Peyer's patch (tissue), 4 donors: ENCODE results near the gene CDK6. TPM values are rescaled to one million over a fixed set of nuclear protein-coding genes. Genes with fewer than 3 reads are reported as not detected.

Experiments used
- DNase-seq, 3 donors: peaks; one replicate each; pipeline ENCODE4 v3.0.0-alpha.2; 2017 to 2019
- H3K27ac ChIP-seq, 4 donors: fragments of 200-600 bp; sonication (generic); one replicate each; pipeline ENCODE4 v1.5.1; 2016 to 2019
- H3K27me3 ChIP-seq, 2 donors: fragments of 200-600 bp; sonication (generic); one replicate each; pipeline ENCODE4 v1.5.1; 2019
- H3K36me3 ChIP-seq, 3 donors: fragments of 200-600 bp; sonication (generic); one replicate each; pipeline ENCODE4 v1.5.1; 2016 to 2019
- H3K4me1 ChIP-seq, 4 donors: fragments of 200-600 bp; sonication (generic); one replicate each; pipeline ENCODE4 v1.5.1; 2016 to 2019
- H3K4me3 ChIP-seq, 4 donors: fragments of 200-600 bp; sonication (generic); 1 replicate in 3 of 4; 2 replicates in 1 of 4; pipeline ENCODE4 v1.5.1; 2016 to 2019; ENCODE audit warnings: mild to moderate bottlenecking in 1 of 4
- H3K9me3 ChIP-seq, 4 donors: fragments of 200-600 bp; sonication (generic); one replicate each; pipeline ENCODE4 v1.5.1; 2016 to 2019; ENCODE audit warnings: mild to moderate bottlenecking in 1 of 4
- CTCF ChIP-seq, 6 experiments: fragments of 450-650 bp in 4 of 6; fragments of 200-600 bp in 2 of 6; sonication (generic) in 1 of 6; IDR thresholded peaks; one replicate each; pipeline ENCODE4 v1.5.1; 2017 to 2019; ENCODE audit warnings: antibody characterized with exemption in 6 of 6, mild to moderate bottlenecking in 3 of 6, moderate library complexity in 1 of 6
- POLR2A ChIP-seq, 2 donors: fragments of 450-650 bp; IDR thresholded peaks; one replicate each; pipeline ENCODE4 v1.5.1; 2017; ENCODE audit warnings: antibody characterized with exemption in 2 of 2, mild to moderate bottlenecking in 2 of 2, moderate library complexity in 2 of 2
- total RNA-seq, 4 donors: library from RNA; depleted of rRNA; stranded (reverse); fragments of >200 nt; gene quantifications; one replicate each; pipeline ENCODE4 v1.1.0, GENCODE V29; 2016

The CDK6 gene
- total RNA-seq, 4 donors from 2014 or later: 25.6 to 75.1 (median 55.4) TPM

- Histone ChIP-seq H3K9me3 (no peaks in the 10 kb centered on the region), H3K36me3 (no peaks in the 10 kb centered on the region), H3K4me1 (peaks cover 2 to 17% (median 7%) of the 10 kb centered on the region in 4 donors), H3K27me3 (no peaks in the 10 kb centered on the region), H3K27ac (no peak overlapping the region), H3K4me3 (no peak overlapping the region)
- no peak for DNase-seq
- TF ChIP-seq CTCF (IDR thresholded peaks at IDR 0.05) (no peak), POLR2A (IDR thresholded peaks at IDR 0.05) (no peak)
These were observed 250.0 kb downstream of the CDK6 start for GRCh38 chr7:92586403-92586802.

- H3K9me3 ChIP-seq: no peaks in the 10 kb centered on the region
- no peak overlapping the region for H3K4me3 ChIP-seq
- H3K36me3 ChIP-seq: peaks cover 0 to 8% (median 0%) of the 10 kb centered on the region in 3 donors
- TF ChIP-seq CTCF (IDR thresholded peaks at IDR 0.05) (no peak), POLR2A (IDR thresholded peaks at IDR 0.05) (no peak)
- no peak overlapping the region for H3K27ac ChIP-seq
- no peak for DNase-seq
- no peaks in the 10 kb centered on the region for H3K27me3 ChIP-seq
- peaks cover 2 to 14% (median 7%) of the 10 kb centered on the region in 4 donors for H3K4me1 ChIP-seq
These were observed 251.4 kb downstream of the CDK6 start for GRCh38 chr7:92584953-92585352.

GRCh38 chr7:92582948-92583347 lies 253.4 kb downstream of the CDK6 start:
- no peak overlapping the region for H3K27ac ChIP-seq
- H3K4me1 ChIP-seq: peaks cover 0 to 6% (median 0%) of the 10 kb centered on the region in 4 donors
- TF ChIP-seq CTCF (IDR thresholded peaks at IDR 0.05) (no peak), POLR2A (IDR thresholded peaks at IDR 0.05) (no peak)
- H3K9me3 ChIP-seq: no peaks in the 10 kb centered on the region
- no peaks in the 10 kb centered on the region for H3K27me3 ChIP-seq
- peaks cover 0 to 28% (median 0%) of the 10 kb centered on the region in 3 donors for H3K36me3 ChIP-seq
- no peak overlapping the region for H3K4me3 ChIP-seq
- no peak for DNase-seq

GRCh38 chr7:92576296-92576695 lies 260.1 kb downstream of the CDK6 start:
- H3K27me3 ChIP-seq: no peaks in the 10 kb centered on the region
- H3K4me1 ChIP-seq: no peaks in the 10 kb centered on the region
- peaks cover 0 to 86% (median 0%) of the 10 kb centered on the region in 3 donors for H3K36me3 ChIP-seq
- no peak overlapping the region for H3K27ac ChIP-seq
- no peaks in the 10 kb centered on the region for H3K9me3 ChIP-seq
- no peak for TF ChIP-seq POLR2A (IDR thresholded peaks at IDR 0.05)
- TF ChIP-seq CTCF (IDR thresholded peaks at IDR 0.05): no peak
- no peak overlapping the region for H3K4me3 ChIP-seq
- DNase-seq: no peak

- H3K27me3 ChIP-seq: no peaks in the 10 kb centered on the region
- H3K4me1 ChIP-seq: no peaks in the 10 kb centered on the region
- no peak for DNase-seq
- H3K27ac ChIP-seq: no peak overlapping the region
- no peak overlapping the region for H3K4me3 ChIP-seq
- TF ChIP-seq CTCF (IDR thresholded peaks at IDR 0.05): no peak
- TF ChIP-seq POLR2A (IDR thresholded peaks at IDR 0.05): no peak
- no peaks in the 10 kb centered on the region for H3K9me3 ChIP-seq
- peaks cover 0 to 87% (median 0%) of the 10 kb centered on the region in 3 donors for H3K36me3 ChIP-seq
These were observed 267.2 kb downstream of the CDK6 start for GRCh38 chr7:92569137-92569536.

GRCh38 chr7:92567460-92567859 lies 268.9 kb downstream of the CDK6 start:
- Histone ChIP-seq H3K27me3 (no peaks in the 10 kb centered on the region), H3K36me3 (peaks cover 0 to 89% (median 0%) of the 10 kb centered on the region in 3 donors), H3K27ac (no peak overlapping the region), H3K4me1 (no peaks in the 10 kb centered on the region), H3K9me3 (no peaks in the 10 kb centered on the region), H3K4me3 (no peak overlapping the region)
- no peak for TF ChIP-seq CTCF (IDR thresholded peaks at IDR 0.05)
- TF ChIP-seq POLR2A (IDR thresholded peaks at IDR 0.05): no peak
- DNase-seq: no peak
